Calu3 (cell line): ENCODE data around the gene SCYL3. TPM values are rescaled to one million over a fixed set of nuclear protein-coding genes. Genes with fewer than 3 reads are reported as not detected.

Experiments used
- BruUV-seq: library from RNA; stranded (reverse); fragments of 400-500 nt; replicated peaks from 2 replicates; lab custom pipeline; 2021; lab: Mats Ljungman, UMichigan
- CTCF ChIA-PET: fragments of 300-600 bp; sonication (Branson Sonifier 250); formaldehyde crosslinking; loops from one replicate; lab custom pipeline; 2022; ENCODE audit warnings: antibody characterized with exemption; lab: Charles Lee
- DNase-seq: peaks from one replicate; pipeline ENCODE4 v3.0.0; 2022
- H3K27ac Mint-ChIP-seq: one replicate; pipeline ENCODE4 v1.8.0; 2022; ENCODE audit warnings: mixed read lengths; ENCODE audit not compliant: unreplicated experiment
- H3K27me3 Mint-ChIP-seq: one replicate; pipeline ENCODE4 v1.8.0; 2022; ENCODE audit warnings: mixed read lengths; ENCODE audit not compliant: unreplicated experiment
- H3K36me3 Mint-ChIP-seq: one replicate; pipeline ENCODE4 v1.8.0; 2022; ENCODE audit warnings: mild to moderate bottlenecking, moderate library complexity, mixed read lengths; ENCODE audit not compliant: insufficient read depth, unreplicated experiment
- H3K4me1 Mint-ChIP-seq: one replicate; pipeline ENCODE4 v1.8.0; 2022; ENCODE audit warnings: mild to moderate bottlenecking, low read depth, mixed read lengths; ENCODE audit not compliant: unreplicated experiment
- H3K4me3 Mint-ChIP-seq: one replicate; pipeline ENCODE4 v1.8.0; 2022; ENCODE audit warnings: mild to moderate bottlenecking, low read depth, moderate library complexity, mixed read lengths; ENCODE audit not compliant: unreplicated experiment
- H3K9me3 Mint-ChIP-seq: one replicate; pipeline ENCODE4 v1.8.0; 2022; ENCODE audit warnings: low read depth, mixed read lengths; ENCODE audit not compliant: unreplicated experiment
- intact Hi-C: fragments of 100-400 bp; cut with micrococcal nuclease; formaldehyde crosslinking; loops from one replicate; pipeline ENCODE4 v1.10.0; 2022; ENCODE audit not compliant: unreplicated experiment
- total RNA-seq: library from RNA; stranded (reverse); gene quantifications from 2 replicates; pipeline ENCODE4 v1.2.3, GENCODE V29; 2022
- TF ChIP-seq, protein P1 (sequence below): fragments of 200-600 bp; IDR thresholded peaks from one replicate; pipeline ENCODE4 v1.8.0; 2022; ENCODE audit warnings: antibody characterized with exemption; ENCODE audit not compliant: unreplicated experiment

Gene SCYL3
- total RNA-seq, 1 experiment from 2014 or later = 18.3 TPM

DNA sequence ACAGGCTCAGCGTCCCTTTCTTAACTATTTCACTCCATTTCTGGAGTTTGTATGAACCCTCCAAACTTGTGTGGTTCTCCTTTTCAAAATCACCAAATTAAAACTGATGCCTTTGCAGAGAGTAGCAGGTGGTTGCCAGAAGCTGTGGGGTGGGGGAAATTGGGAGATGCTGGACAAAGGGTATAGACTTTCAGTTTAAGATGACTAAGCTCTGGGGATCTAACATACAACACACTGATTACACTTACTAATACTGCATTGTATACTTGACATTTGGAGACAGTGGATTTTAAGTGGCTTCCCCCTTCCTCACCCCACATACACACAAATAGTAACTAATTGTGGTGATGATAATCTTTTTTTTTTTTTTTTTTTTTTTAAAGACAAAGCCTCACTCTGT is 11.1 kb upstream of the SCYL3 start:
- no TSS peak for BruUV-seq
- intact Hi-C loops = no loop called here
- Mint-ChIP-seq H3K4me1 (no peaks in the 10 kb centered on the region), H3K27ac (no peak overlapping the region), H3K27me3 (no peaks in the 10 kb centered on the region), H3K4me3 (no peak overlapping the region), H3K36me3 (no peaks in the 10 kb centered on the region), H3K9me3 (no peaks in the 10 kb centered on the region)
- DNase-seq = no peak
- TF ChIP-seq, protein P1, sequence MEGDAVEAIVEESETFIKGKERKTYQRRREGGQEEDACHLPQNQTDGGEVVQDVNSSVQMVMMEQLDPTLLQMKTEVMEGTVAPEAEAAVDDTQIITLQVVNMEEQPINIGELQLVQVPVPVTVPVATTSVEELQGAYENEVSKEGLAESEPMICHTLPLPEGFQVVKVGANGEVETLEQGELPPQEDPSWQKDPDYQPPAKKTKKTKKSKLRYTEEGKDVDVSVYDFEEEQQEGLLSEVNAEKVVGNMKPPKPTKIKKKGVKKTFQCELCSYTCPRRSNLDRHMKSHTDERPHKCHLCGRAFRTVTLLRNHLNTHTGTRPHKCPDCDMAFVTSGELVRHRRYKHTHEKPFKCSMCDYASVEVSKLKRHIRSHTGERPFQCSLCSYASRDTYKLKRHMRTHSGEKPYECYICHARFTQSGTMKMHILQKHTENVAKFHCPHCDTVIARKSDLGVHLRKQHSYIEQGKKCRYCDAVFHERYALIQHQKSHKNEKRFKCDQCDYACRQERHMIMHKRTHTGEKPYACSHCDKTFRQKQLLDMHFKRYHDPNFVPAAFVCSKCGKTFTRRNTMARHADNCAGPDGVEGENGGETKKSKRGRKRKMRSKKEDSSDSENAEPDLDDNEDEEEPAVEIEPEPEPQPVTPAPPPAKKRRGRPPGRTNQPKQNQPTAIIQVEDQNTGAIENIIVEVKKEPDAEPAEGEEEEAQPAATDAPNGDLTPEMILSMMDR = no peak
- CTCF ChIA-PET = no interaction called here

GRCh38 chr1:169902751-169903150 is 9.1 kb upstream of the SCYL3 start:
- no peaks in the 10 kb centered on the region for H3K9me3 Mint-ChIP-seq
- no peaks in the 10 kb centered on the region for H3K4me1 Mint-ChIP-seq
- no peak overlapping the region for H3K27ac Mint-ChIP-seq
- TF ChIP-seq, protein P1 = no peak
- CTCF ChIA-PET = interaction anchor here (1.0 to 1.4 kb wide), 2 partner anchors 9 to 12 kb away, joined by 3 to 5 read pairs; partner anchors contain the start of gene SCYL3
- intact Hi-C loops = no loop called here
- H3K27me3 Mint-ChIP-seq = no peaks in the 10 kb centered on the region
- H3K4me3 Mint-ChIP-seq = no peak overlapping the region
- no peaks in the 10 kb centered on the region for H3K36me3 Mint-ChIP-seq
- no peak for DNase-seq
- no TSS peak for BruUV-seq

DNA sequence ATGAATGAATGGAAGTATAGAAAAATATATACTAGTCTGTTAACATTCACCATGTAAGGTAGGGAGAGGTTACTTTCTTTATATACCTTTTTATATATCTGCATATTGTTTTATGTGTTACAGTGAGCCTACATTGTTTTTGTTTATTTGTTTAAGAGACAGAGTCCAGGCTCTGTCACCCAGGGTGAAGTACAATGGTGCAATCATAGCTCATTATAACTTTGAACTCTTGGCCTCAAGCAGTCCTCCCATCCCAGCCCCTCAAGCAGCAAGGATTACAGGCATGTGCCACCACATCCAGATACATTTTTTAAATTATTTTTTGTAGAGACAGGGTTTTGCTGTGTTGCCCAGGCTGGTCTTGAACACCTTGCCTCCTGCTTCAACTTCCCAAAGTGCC is 7.4 kb upstream of the SCYL3 start:
- no TSS peak for BruUV-seq
- no peaks in the 10 kb centered on the region for H3K36me3 Mint-ChIP-seq
- no peak for DNase-seq
- no peak overlapping the region for H3K27ac Mint-ChIP-seq
- no peaks in the 10 kb centered on the region for H3K4me1 Mint-ChIP-seq
- intact Hi-C loops = no loop called here
- CTCF ChIA-PET = no interaction called here
- TF ChIP-seq, protein P1 = no peak
- no peaks in the 10 kb centered on the region for H3K9me3 Mint-ChIP-seq
- no peak overlapping the region for H3K4me3 Mint-ChIP-seq
- H3K27me3 Mint-ChIP-seq = no peaks in the 10 kb centered on the region

DNA sequence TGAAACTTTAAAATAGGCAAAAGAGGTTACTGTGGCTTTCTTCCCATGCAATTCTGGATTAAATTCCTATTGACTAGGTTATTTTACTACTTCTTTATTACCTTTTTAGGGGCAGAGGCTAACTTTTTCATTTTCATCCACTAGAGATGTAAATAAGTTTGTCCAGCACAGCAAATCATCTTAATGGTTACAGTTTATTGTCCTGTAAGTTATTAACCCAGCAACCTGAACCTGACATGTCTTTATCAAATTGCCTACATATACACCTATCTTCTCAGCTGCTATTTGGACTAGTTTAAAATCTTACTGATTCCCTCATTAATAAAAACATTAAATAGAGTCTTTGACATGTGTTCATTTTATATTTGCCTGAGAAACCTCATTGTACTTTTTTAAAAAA is 6.9 kb upstream of the SCYL3 start:
- CTCF ChIA-PET = no interaction called here
- H3K4me1 Mint-ChIP-seq = no peaks in the 10 kb centered on the region
- H3K36me3 Mint-ChIP-seq = no peaks in the 10 kb centered on the region
- intact Hi-C loops = no loop called here
- no peaks in the 10 kb centered on the region for H3K27me3 Mint-ChIP-seq
- DNase-seq = no peak
- no peaks in the 10 kb centered on the region for H3K9me3 Mint-ChIP-seq
- no peak overlapping the region for H3K27ac Mint-ChIP-seq
- H3K4me3 Mint-ChIP-seq = no peak overlapping the region
- TF ChIP-seq, protein P1 = no peak
- no TSS peak for BruUV-seq
